ENCODE results near the gene PPP1R36.

The PPP1R36 gene

GRCh38 chr14:64549791-64550620 is at the start of gene PPP1R36:
Gene PPP1R36, plus strand, starts transcription at chr14:64549961. Its CDS starts 37 bp downstream, at chr14:64549998.
- Mint-ChIP-seq H3K9me3 (no peaks in the 10 kb centered on the region), H3K4me1 (peaks cover 14% of the 10 kb centered on the region), H3K27ac (peak within 1 kb of the TSS; percentile 35), H3K36me3 (no peaks in the 10 kb centered on the region), H3K27me3 (no peaks in the 10 kb centered on the region), H3K4me3 (peak within 1 kb of the TSS; percentile 70)

DNA sequence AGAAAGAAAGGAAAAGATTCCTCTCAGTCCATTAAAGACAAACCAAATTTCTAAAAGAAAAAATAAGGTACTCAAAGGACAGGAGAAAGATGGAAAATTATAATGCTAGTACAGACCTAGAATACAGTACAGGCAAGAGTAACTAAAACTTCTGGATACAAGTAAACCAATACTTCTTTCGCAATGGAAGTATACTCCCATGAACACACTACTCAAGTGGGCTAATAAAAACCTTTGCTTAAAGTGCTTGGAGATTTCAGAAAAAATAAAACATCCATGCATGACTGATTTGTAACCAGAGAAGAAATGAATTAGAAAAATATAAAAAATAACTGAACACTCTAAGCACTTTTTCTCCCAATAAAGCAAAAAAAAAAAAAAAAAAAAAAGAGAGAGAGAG is 49.7 kb upstream of the PPP1R36 start:
- Mint-ChIP-seq H3K27me3 (no peaks in the 10 kb centered on the region), H3K36me3 (peaks cover 12% of the 10 kb centered on the region), H3K27ac (peak overlapping the region; percentile 96), H3K4me1 (peaks cover 69% of the 10 kb centered on the region), H3K4me3 (peak overlapping the region; percentile 100), H3K9me3 (no peaks in the 10 kb centered on the region)

- H3K27me3 Mint-ChIP-seq, result no peaks in the 10 kb centered on the region
- H3K4me3 Mint-ChIP-seq, result peak overlapping the region; percentile 100
- H3K36me3 Mint-ChIP-seq, result peaks cover 15% of the 10 kb centered on the region
- H3K9me3 Mint-ChIP-seq, result no peaks in the 10 kb centered on the region
- H3K27ac Mint-ChIP-seq, result peak overlapping the region; percentile 100
- H3K4me1 Mint-ChIP-seq, result peaks cover 67% of the 10 kb centered on the region
Measured at GRCh38 chr14:64501411-64502171, 48.2 kb upstream of the PPP1R36 start.

DNA sequence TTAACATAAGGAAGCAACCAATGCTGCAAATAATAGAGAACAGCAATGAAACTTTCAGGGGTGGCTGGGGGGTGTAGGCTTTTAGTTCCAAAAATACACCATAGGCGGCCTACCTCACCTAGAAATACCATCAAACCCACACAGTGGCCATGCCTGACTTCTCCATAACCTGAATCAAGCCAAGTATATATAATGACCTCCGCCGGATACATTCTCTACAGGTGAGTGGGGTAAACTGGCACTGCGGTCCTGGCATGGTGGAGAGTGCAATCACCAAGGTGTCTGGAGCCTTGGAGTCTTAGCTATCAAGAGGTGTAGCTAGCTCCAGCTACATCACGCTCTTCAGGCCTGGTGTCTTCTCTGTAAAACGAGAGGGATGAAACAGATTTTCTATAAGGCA is 47.3 kb upstream of the PPP1R36 start:
- Mint-ChIP-seq H3K4me1 (peaks cover 69% of the 10 kb centered on the region), H3K9me3 (no peaks in the 10 kb centered on the region), H3K4me3 (peak overlapping the region; percentile 100), H3K36me3 (peaks cover 14% of the 10 kb centered on the region), H3K27me3 (no peaks in the 10 kb centered on the region), H3K27ac (peak overlapping the region; percentile 100)

DNA sequence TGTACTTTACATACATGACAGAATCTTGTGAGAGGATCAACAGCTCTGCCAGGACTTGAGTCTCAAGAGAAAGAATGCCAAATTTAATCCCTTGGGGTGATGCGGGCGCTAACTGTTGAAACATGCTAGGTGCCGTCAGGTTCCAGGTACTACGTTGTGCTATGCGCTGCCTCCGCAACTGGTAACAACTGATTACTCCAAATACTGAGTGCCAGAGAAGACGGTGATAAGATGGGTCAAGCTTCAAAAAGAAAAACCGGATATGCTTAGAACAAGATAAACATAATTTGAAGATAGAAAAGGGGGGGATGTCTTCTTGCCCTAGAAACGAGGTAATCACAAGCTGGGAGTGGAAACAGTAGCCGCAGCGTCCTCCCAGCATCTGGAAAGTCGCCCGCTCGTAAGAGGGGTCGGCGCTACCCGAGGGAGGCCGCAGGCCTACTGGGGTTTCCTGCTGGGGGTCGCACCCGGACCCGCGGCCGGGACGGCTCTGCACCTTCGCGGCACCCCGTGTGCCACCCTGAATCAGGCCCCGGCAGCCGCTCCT is 46.8 kb upstream of the PPP1R36 start:
- peaks cover 11% of the 10 kb centered on the region for H3K36me3 Mint-ChIP-seq
- peaks cover 69% of the 10 kb centered on the region for H3K4me1 Mint-ChIP-seq

GRCh38 chr14:64503434-64504309 is 46.1 kb upstream of the PPP1R36 start, which contains the start of gene ZBTB25:
Gene ZBTB25, minus strand, starts transcription at chr14:64503838. Its CDS starts 13,305 bp downstream, at chr14:64490533.
- peaks cover 10% of the 10 kb centered on the region for H3K36me3 Mint-ChIP-seq
- H3K27me3 Mint-ChIP-seq, result no peaks in the 10 kb centered on the region
- peak within 1 kb of the TSS; percentile 100 for H3K27ac Mint-ChIP-seq
- H3K4me3 Mint-ChIP-seq, result peak within 1 kb of the TSS; percentile 100
- H3K9me3 Mint-ChIP-seq, result no peaks in the 10 kb centered on the region
- H3K4me1 Mint-ChIP-seq, result peaks cover 74% of the 10 kb centered on the region

More for the DNA sequence above, 46.8 kb upstream of the PPP1R36 start:
- peak overlapping the region; percentile 100 for H3K27ac Mint-ChIP-seq
- H3K27me3 Mint-ChIP-seq, result no peaks in the 10 kb centered on the region
- H3K4me3 Mint-ChIP-seq, result peak overlapping the region; percentile 100
- no peaks in the 10 kb centered on the region for H3K9me3 Mint-ChIP-seq

- Mint-ChIP-seq H3K27ac (peak within 1 kb of the TSS; percentile 99), H3K36me3 (peaks cover 10% of the 10 kb centered on the region), H3K27me3 (no peaks in the 10 kb centered on the region), H3K4me3 (peak within 1 kb of the TSS; percentile 100), H3K9me3 (no peaks in the 10 kb centered on the region), H3K4me1 (peaks cover 74% of the 10 kb centered on the region)
Measured at GRCh38 chr14:64504310-64504896, 45.4 kb upstream of the PPP1R36 start, which contains the start of gene ZBTB1. Gene ZBTB1, plus strand, starts transcription at chr14:64504770. Its CDS starts 16,735 bp downstream, at chr14:64521505.

DNA sequence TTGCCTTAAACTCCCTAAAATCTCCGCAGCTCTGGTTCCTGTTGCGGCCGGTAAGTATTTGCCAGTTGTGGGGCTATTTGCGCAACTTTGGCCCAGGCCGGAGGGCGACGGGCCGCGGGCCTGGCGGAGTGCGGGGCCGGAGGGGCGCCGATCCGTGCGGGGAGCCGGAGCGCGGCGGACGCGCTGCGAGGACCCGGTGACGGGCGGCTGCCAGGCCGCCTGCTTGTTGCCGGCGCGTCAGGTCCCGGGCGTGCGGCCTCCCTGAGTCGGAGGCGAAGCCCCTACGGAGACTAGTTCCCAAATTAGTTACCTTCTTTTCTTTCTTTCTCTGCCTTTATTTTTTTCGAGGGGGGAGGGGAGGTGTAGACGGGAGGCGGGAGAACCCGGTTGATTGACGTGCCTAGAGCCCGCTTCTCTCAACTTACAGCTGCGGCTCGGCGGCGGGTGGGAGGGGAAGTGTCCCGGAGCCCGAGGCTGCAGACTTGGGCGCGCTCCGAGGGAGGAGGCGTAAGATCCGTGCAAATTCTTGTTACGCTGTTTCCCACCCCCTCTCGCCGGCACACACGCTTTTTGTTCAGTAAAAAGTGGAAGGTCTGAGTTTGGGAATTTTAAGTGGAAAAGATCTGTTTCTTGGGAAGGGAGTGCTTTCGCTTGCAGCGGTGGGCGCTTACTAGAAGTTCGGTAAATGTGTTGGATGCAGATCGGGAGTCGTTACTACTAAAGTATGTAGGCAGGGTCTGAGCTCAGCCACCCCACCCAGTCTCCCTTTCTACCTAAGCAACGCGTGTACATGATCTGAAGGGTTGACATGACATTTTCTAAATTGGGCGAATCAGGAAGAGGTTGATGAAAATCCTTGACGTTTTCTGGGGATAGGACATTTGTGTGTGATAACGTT is 44.6 kb upstream of the PPP1R36 start:
- Mint-ChIP-seq H3K27me3 (no peaks in the 10 kb centered on the region), H3K9me3 (no peaks in the 10 kb centered on the region), H3K4me3 (peak overlapping the region; percentile 100), H3K27ac (peak overlapping the region; percentile 99), H3K4me1 (peaks cover 74% of the 10 kb centered on the region), H3K36me3 (peaks cover 7% of the 10 kb centered on the region)

DNA sequence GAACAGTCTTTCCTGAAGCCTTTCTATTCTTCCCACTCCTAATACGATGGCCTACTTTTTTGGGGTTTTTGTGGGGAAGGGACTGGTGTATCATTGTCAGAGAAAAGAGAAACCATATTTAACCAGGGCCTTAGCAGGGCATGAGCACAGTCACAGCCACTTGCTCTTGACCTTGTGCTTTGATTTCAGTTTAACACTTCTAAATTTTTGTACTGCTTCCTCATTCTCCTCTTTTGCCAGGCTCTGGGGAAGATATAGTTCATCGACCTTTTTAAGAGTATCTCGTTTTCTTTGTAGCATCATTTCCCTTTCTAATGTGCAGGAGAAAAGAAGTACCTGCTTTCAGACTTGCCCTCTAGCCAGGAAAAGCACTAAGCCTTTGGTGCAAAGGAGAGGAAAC is 43.0 kb upstream of the PPP1R36 start:
- peak overlapping the region; percentile 96 for H3K4me3 Mint-ChIP-seq
- no peaks in the 10 kb centered on the region for H3K27me3 Mint-ChIP-seq

GRCh38 chr14:64507376-64508156 is 42.2 kb upstream of the PPP1R36 start:
- H3K27ac Mint-ChIP-seq, result peak overlapping the region; percentile 93
- no peaks in the 10 kb centered on the region for H3K27me3 Mint-ChIP-seq
- peaks cover 5% of the 10 kb centered on the region for H3K36me3 Mint-ChIP-seq
- peak overlapping the region; percentile 96 for H3K4me3 Mint-ChIP-seq
- H3K4me1 Mint-ChIP-seq, result peaks cover 72% of the 10 kb centered on the region
- H3K9me3 Mint-ChIP-seq, result no peaks in the 10 kb centered on the region

More for the DNA sequence above, 43.0 kb upstream of the PPP1R36 start:
- Mint-ChIP-seq H3K4me1 (peaks cover 74% of the 10 kb centered on the region), H3K27ac (peak overlapping the region; percentile 93), H3K36me3 (peaks cover 7% of the 10 kb centered on the region), H3K9me3 (no peaks in the 10 kb centered on the region)

DNA sequence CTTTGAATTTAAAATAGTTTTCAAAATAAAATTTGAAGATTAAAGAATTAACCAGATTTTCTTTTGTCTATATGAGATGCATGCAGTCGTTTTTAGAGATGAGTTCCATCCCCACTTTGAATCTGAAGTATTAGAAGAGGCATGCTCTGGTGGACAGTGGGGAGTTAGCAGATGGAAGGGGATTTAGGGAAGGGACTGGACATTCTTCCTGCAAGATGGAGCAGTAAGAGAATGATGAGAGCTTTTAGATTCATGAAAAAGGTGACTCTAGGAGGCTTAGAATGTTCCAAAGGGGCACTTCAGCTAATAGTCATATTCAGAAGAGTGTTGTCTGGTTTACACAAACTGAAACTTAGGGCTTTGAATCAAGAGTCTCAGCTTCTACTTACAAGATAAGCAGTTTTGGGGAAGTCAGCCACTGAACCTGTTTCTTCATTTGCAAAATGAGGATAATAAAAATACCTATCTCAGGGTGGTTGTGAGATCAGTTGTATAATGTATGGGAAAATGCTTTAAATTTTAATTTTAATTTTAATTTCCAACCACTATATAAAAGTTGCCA is 41.5 kb upstream of the PPP1R36 start:
- Mint-ChIP-seq H3K36me3 (peaks cover 4% of the 10 kb centered on the region), H3K4me3 (peak overlapping the region; percentile 58), H3K27me3 (no peaks in the 10 kb centered on the region), H3K9me3 (no peaks in the 10 kb centered on the region), H3K27ac (peak overlapping the region; percentile 90), H3K4me1 (peaks cover 78% of the 10 kb centered on the region)

- no peaks in the 10 kb centered on the region for H3K27me3 Mint-ChIP-seq
- H3K4me3 Mint-ChIP-seq, result peak overlapping the region; percentile 11
- H3K4me1 Mint-ChIP-seq, result peaks cover 82% of the 10 kb centered on the region
- H3K27ac Mint-ChIP-seq, result peak overlapping the region; percentile 19
- no peaks in the 10 kb centered on the region for H3K9me3 Mint-ChIP-seq
- H3K36me3 Mint-ChIP-seq, result peaks cover 4% of the 10 kb centered on the region
Measured at GRCh38 chr14:64509036-64509435, 40.7 kb upstream of the PPP1R36 start.
